H9 (cell line): ENCODE data around the gene ANKRD44. TPM values are rescaled to one million over a fixed set of nuclear protein-coding genes. Genes with fewer than 3 reads are reported as not detected.

ENCODE experiments used
- DNase-seq: peaks from one replicate; pipeline ENCODE4 v3.0.0-alpha.2; 2017
- H2AFZ ChIP-seq: one replicate; pipeline ENCODE4 v1.6.1; 2013; ENCODE audit warnings: mild to moderate bottlenecking, low read length, control low read depth, moderate library complexity
- H2AK5ac ChIP-seq: 2 replicates; pipeline ENCODE4 v1.6.1; 2013; ENCODE audit warnings: low read length, control low read depth, mixed read lengths; ENCODE audit not compliant: insufficient read length
- H2BK120ac ChIP-seq: one replicate; pipeline ENCODE4 v1.6.1; 2013; ENCODE audit warnings: low read depth, mild to moderate bottlenecking, low read length, control low read depth, inconsistent platforms; ENCODE audit not compliant: poor library complexity, severe bottlenecking
- H2BK12ac ChIP-seq: 2 replicates; pipeline ENCODE4 v1.6.1; 2013; ENCODE audit warnings: low read length, control low read depth, mixed read lengths, low read depth; ENCODE audit not compliant: insufficient read length
- H2BK15ac ChIP-seq: 2 replicates; pipeline ENCODE4 v1.6.1; 2013; ENCODE audit warnings: low read depth, low read length, control low read depth
- H2BK20ac ChIP-seq: one replicate; pipeline ENCODE4 v1.6.1; 2013; ENCODE audit warnings: low read depth, mild to moderate bottlenecking, low read length, control low read depth, inconsistent platforms; ENCODE audit not compliant: poor library complexity, severe bottlenecking
- H2BK5ac ChIP-seq: 2 replicates; pipeline ENCODE4 v1.6.1; 2013; ENCODE audit warnings: low read length, control low read depth, mixed read lengths; ENCODE audit not compliant: insufficient read length
- H3K14ac ChIP-seq: 2 replicates; pipeline ENCODE4 v1.6.1; 2013; ENCODE audit warnings: low read length, control low read depth; ENCODE audit not compliant: insufficient read depth
- H3K18ac ChIP-seq: 2 replicates; pipeline ENCODE4 v1.6.1; 2013; ENCODE audit warnings: low read depth, mild to moderate bottlenecking, mixed read lengths, low read length, control low read depth; ENCODE audit not compliant: insufficient read length
- H3K23ac ChIP-seq: 2 replicates; pipeline ENCODE4 v1.6.1; 2013; ENCODE audit warnings: low read length, control low read depth, mixed read lengths, low read depth; ENCODE audit not compliant: insufficient read length
- H3K23me2 ChIP-seq: 2 replicates; pipeline ENCODE4 v1.6.1; 2013; ENCODE audit warnings: low read depth, mild to moderate bottlenecking, mixed read lengths, low read length, control low read depth; ENCODE audit not compliant: insufficient read length, poor library complexity, severe bottlenecking
- H3K27ac ChIP-seq: 2 replicates; pipeline ENCODE4 v1.5.1; 2013; ENCODE audit warnings: low read length, control low read depth, mixed read lengths, low read depth; ENCODE audit not compliant: insufficient read length
- H3K27me3 ChIP-seq: 2 replicates; pipeline ENCODE4 v1.6.1; 2013; ENCODE audit warnings: low read length, control low read depth, inconsistent platforms; ENCODE audit not compliant: insufficient read depth
- H3K4ac ChIP-seq: 2 replicates; pipeline ENCODE4 v1.6.1; 2013; ENCODE audit warnings: low read depth, mild to moderate bottlenecking, control low read depth, inconsistent platforms, low read length, moderate library complexity
- H3K4me1 ChIP-seq: 2 replicates; pipeline ENCODE4 v1.6.1; 2013; ENCODE audit warnings: low read length, control low read depth, inconsistent platforms; ENCODE audit not compliant: insufficient read depth
- H3K4me2 ChIP-seq: 2 replicates; pipeline ENCODE4 v1.6.1; 2013; ENCODE audit warnings: low read length, control low read depth, mixed read lengths; ENCODE audit not compliant: insufficient read length, insufficient read depth
- H3K56ac ChIP-seq: 2 replicates; pipeline ENCODE4 v1.6.1; 2013; ENCODE audit warnings: low read depth, mild to moderate bottlenecking, mixed read lengths, low read length, control low read depth; ENCODE audit not compliant: insufficient read length
- H3K79me1 ChIP-seq: 2 replicates; pipeline ENCODE4 v1.6.1; 2013; ENCODE audit warnings: low read depth, mild to moderate bottlenecking, moderate library complexity, low read length, control low read depth, inconsistent platforms; ENCODE audit not compliant: insufficient read depth, poor library complexity, severe bottlenecking
- H3K79me2 ChIP-seq: 2 replicates; pipeline ENCODE4 v1.6.1; 2013; ENCODE audit warnings: low read length, control low read depth, inconsistent platforms; ENCODE audit not compliant: insufficient read depth
- H3K9ac ChIP-seq: 2 replicates; pipeline ENCODE4 v1.6.1; 2013; ENCODE audit warnings: low read length, control low read depth, mixed read lengths; ENCODE audit not compliant: insufficient read length; ENCODE audit errors: extremely low read depth
- H3K9me3 ChIP-seq: one replicate; pipeline ENCODE4 v1.6.1; 2013; ENCODE audit warnings: low read depth, low read length, inconsistent platforms; ENCODE audit not compliant: control insufficient read depth
- H3T11ph ChIP-seq: one replicate; pipeline ENCODE4 v1.6.1; 2013; ENCODE audit warnings: mild to moderate bottlenecking, low read length, control low read depth, inconsistent platforms
- H4K20me1 ChIP-seq: one replicate; pipeline ENCODE4 v1.6.1; 2013; ENCODE audit not compliant: control insufficient read depth, insufficient read length, insufficient read depth
- H4K5ac ChIP-seq: 2 replicates; pipeline ENCODE4 v1.6.1; 2013; ENCODE audit warnings: low read depth, mild to moderate bottlenecking, mixed read lengths, low read length, control low read depth; ENCODE audit not compliant: insufficient read length
- H4K8ac ChIP-seq: replicated peaks from 2 replicates; pipeline ENCODE4 v1.6.1; 2013; ENCODE audit warnings: low read length, control low read depth, mixed read lengths, low read depth; ENCODE audit not compliant: insufficient read length
- H4K91ac ChIP-seq: 2 replicates; pipeline ENCODE4 v1.6.1; 2013; ENCODE audit warnings: low read depth, mild to moderate bottlenecking, moderate library complexity, mixed read lengths, low read length, control low read depth; ENCODE audit not compliant: insufficient read length
- H3K27ac Mint-ChIP-seq, 3 experiments: 2 replicates in 2 of 3; 3 replicates in 1 of 3; pipeline ENCODE4 v1.8.0; 2020 to 2021; ENCODE audit warnings: mixed read lengths in 3 of 3, mild to moderate bottlenecking in 1 of 3, moderate library complexity in 1 of 3
- H3K27me3 Mint-ChIP-seq: 2 replicates; pipeline ENCODE4 v1.8.0; 2021; ENCODE audit warnings: low read depth, mild to moderate bottlenecking, moderate library complexity, mixed read lengths
- H3K36me3 Mint-ChIP-seq, 3 experiments: 2 replicates in 2 of 3; 3 replicates in 1 of 3; pipeline ENCODE4 v1.8.0; 2020 to 2021; ENCODE audit warnings: low read depth in 3 of 3, mixed read lengths in 3 of 3; ENCODE audit not compliant: insufficient read depth in 1 of 3
- H3K4me1 Mint-ChIP-seq, 2 experiments: 2 replicates each; pipeline ENCODE4 v1.8.0; 2020; ENCODE audit warnings: mixed read lengths in 2 of 2
- H3K4me3 Mint-ChIP-seq, 2 experiments: 2 replicates in 1 of 2; 3 replicates in 1 of 2; pipeline ENCODE4 v1.8.0; 2020 to 2021; ENCODE audit warnings: mild to moderate bottlenecking in 2 of 2, mixed read lengths in 2 of 2, moderate library complexity in 1 of 2
- H3K9me3 Mint-ChIP-seq, 2 experiments: 2 replicates in 1 of 2; 3 replicates in 1 of 2; pipeline ENCODE4 v1.8.0; 2020; ENCODE audit warnings: mild to moderate bottlenecking in 2 of 2, mixed read lengths in 2 of 2, moderate library complexity in 1 of 2
- CTCF ChIP-seq: fragments of 200-600 bp; sonication (generic); conservative IDR thresholded peaks from 3 replicates; pipeline ENCODE4 v1.8.0; 2021; ENCODE audit warnings: antibody characterized with exemption, mild to moderate bottlenecking
- WGBS: extraction: QIAGEN DNeasy Blood & Tissue Kit; methylation state at CpG from one replicate; pipeline ENCODE4 v1.1.7; 2013; ENCODE audit warnings: missing lambda C conversion rate, low lambda C conversion rate, mixed read lengths; ENCODE audit not compliant: insufficient read length; ENCODE audit errors: extremely low coverage; 5-methylcytosine and 5-hydroxymethylcytosine counted together
- total RNA-seq: library from RNA; stranded (reverse); gene quantifications from 2 replicates; pipeline ENCODE4 v1.2.1, GENCODE V29; 2021

ANKRD44 gene
- total RNA-seq, 1 experiment from 2014 or later: 1.9 TPM

- Histone ChIP-seq H3K79me2 (no peaks in the 10 kb centered on the region), H3K27me3 (no peaks in the 10 kb centered on the region), H2BK20ac (no peak overlapping the region), H2BK12ac (no peak overlapping the region), H3K14ac (no peak overlapping the region; the same call in 1 of the 2 replicates), H3K4ac (no peak overlapping the region), H2BK5ac (no peak overlapping the region), H2BK15ac (no peak overlapping the region), H3T11ph (no peak overlapping the region), H3K4me2 (no peak overlapping the region), H4K20me1 (no peaks in the 10 kb centered on the region), H3K9ac (no peak overlapping the region), H3K27ac (no peak overlapping the region), H3K79me1 (no peaks in the 10 kb centered on the region), H3K9me3 (no peaks in the 10 kb centered on the region), H3K23me2 (no peaks in the 10 kb centered on the region), H4K5ac (no peak overlapping the region), H2AK5ac (no peak overlapping the region), H3K18ac (no peak overlapping the region), H2AFZ (no peak overlapping the region), H4K8ac (no peak overlapping the region), H2BK120ac (no peak overlapping the region), H3K56ac (no peak overlapping the region), H3K23ac (no peak overlapping the region), H3K4me1 (no peaks in the 10 kb centered on the region), H4K91ac (no peak overlapping the region)
- Mint-ChIP-seq H3K27ac (no peak overlapping the region), H3K27me3 (no peaks in the 10 kb centered on the region), H3K4me3 (no peak overlapping the region), H3K4me1 (peaks cover 0 to 6% of the 10 kb centered on the region in 2 experiments; a peak in 3 of 4 replicates), H3K9me3 (0 out of 5 replicates have a peak, but pooled peaks cover 0 to 2% of the 10 kb centered on the region in 2 experiments), H3K36me3 (no peaks in the 10 kb centered on the region)
- no peak for DNase-seq
- no CpG with 5 or more reads among the region's 1 CpG for WGBS
- TF ChIP-seq CTCF: no peak
Observed at GRCh38 chr2:197357986-197358385, 47.4 kb upstream of the ANKRD44 start.
